ENCODE data around the gene EFL1.

Gene EFL1

GRCh38 chr15:82129149-82129692 is 133.3 kb downstream of the EFL1 start (continued):
- TF ChIP-seq REST (tag by site-specific recombination; IDR thresholded peaks at IDR 0.05) (no peak), RBAK (tag by site-specific recombination; IDR thresholded peaks at IDR 0.05) (no peak), ZNF571 (tag by site-specific recombination; IDR thresholded peaks at IDR 0.05) (no peak), ZNF19 (tag by site-specific recombination; IDR thresholded peaks at IDR 0.05; ENCODE audit: low read depth) (no peak), ZNF354C (tag by site-specific recombination; IDR thresholded peaks at IDR 0.05; ENCODE audit: borderline replicate concordance, low read depth) (no peak), ZNF132 (tag by site-specific recombination; IDR thresholded peaks at IDR 0.05; ENCODE audit: borderline replicate concordance) (no peak)

DNA sequence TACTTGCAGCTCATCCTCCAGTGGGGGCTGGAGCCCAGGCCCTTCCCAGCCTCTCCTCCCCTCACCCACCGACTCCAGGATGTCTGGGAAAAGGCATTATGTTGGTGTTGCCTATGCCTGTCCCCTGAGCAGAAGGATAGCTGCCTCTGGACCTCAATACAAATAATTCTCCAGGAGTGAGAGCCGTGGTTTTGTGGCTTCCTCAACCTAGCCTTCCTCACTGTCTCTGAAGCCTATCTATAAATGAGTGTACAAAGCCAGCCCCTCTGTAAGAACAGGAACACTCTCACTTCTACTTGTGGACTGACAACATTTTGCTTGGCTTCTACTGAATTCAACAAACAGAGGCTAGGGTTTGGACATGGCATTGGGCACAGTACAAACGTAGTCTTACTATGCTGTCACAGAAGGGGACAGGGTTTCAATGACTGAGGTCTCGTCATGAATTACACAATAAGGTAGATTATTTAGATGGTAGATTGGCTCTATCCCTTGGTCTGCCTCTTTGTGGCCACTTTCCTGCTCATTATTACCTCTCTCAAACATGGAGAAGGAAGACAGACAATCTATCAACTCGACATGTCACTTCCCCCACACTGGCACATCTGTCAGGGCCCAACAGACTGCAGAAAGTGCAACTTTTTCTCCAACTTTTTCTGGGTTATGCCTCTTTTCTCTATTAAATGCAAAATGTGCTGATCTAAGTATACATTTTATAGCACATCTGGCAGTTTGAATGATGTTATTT is 134.0 kb downstream of the EFL1 start:
- CTCF ChIA-PET: interaction anchor here (1.0 to 2.5 kb wide), 6 partner anchors 12 to 720 kb away, joined by 3 to 9 read pairs (median 5); no protein-coding TSS in a partner anchor
- TF ChIP-seq AEBP2 (tag by site-specific recombination; IDR thresholded peaks at IDR 0.05; ENCODE audit: borderline replicate concordance) (no peak), INSM2 (tag by site-specific recombination; IDR thresholded peaks at IDR 0.05) (no peak), ZFP41 (tag by site-specific recombination; IDR thresholded peaks at IDR 0.05; ENCODE audit: borderline replicate concordance) (no peak), ZNF416 (tag by site-specific recombination; IDR thresholded peaks at IDR 0.05) (no peak), ZNF518A (tag by site-specific recombination; conservative IDR thresholded peaks at IDR 0.05; ENCODE audit: low read depth) (no peak), ZNF785 (tag by site-specific recombination; IDR thresholded peaks at IDR 0.05) (no peak), ZNF354C (tag by site-specific recombination; IDR thresholded peaks at IDR 0.05; ENCODE audit: borderline replicate concordance, low read depth) (no peak), ZNF530 (tag by site-specific recombination; IDR thresholded peaks at IDR 0.05; ENCODE audit: low read depth) (no peak), ZFP3 (tag by site-specific recombination; IDR thresholded peaks at IDR 0.05; ENCODE audit: low read depth) (no peak)
- TF ChIP-seq, protein P1, sequence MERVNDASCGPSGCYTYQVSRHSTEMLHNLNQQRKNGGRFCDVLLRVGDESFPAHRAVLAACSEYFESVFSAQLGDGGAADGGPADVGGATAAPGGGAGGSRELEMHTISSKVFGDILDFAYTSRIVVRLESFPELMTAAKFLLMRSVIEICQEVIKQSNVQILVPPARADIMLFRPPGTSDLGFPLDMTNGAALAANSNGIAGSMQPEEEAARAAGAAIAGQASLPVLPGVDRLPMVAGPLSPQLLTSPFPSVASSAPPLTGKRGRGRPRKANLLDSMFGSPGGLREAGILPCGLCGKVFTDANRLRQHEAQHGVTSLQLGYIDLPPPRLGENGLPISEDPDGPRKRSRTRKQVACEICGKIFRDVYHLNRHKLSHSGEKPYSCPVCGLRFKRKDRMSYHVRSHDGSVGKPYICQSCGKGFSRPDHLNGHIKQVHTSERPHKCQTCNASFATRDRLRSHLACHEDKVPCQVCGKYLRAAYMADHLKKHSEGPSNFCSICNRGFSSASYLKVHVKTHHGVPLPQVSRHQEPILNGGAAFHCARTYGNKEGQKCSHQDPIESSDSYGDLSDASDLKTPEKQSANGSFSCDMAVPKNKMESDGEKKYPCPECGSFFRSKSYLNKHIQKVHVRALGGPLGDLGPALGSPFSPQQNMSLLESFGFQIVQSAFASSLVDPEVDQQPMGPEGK (tag by site-specific recombination; IDR thresholded peaks at IDR 0.05): no peak
- TF ChIP-seq, protein P2, sequence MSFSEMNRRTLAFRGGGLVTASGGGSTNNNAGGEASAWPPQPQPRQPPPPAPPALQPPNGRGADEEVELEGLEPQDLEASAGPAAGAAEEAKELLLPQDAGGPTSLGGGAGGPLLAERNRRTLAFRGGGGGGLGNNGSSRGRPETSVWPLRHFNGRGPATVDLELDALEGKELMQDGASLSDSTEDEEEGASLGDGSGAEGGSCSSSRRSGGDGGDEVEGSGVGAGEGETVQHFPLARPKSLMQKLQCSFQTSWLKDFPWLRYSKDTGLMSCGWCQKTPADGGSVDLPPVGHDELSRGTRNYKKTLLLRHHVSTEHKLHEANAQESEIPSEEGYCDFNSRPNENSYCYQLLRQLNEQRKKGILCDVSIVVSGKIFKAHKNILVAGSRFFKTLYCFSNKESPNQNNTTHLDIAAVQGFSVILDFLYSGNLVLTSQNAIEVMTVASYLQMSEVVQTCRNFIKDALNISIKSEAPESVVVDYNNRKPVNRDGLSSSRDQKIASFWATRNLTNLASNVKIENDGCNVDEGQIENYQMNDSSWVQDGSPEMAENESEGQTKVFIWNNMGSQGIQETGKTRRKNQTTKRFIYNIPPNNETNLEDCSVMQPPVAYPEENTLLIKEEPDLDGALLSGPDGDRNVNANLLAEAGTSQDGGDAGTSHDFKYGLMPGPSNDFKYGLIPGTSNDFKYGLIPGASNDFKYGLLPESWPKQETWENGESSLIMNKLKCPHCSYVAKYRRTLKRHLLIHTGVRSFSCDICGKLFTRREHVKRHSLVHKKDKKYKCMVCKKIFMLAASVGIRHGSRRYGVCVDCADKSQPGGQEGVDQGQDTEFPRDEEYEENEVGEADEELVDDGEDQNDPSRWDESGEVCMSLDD (tag by site-specific recombination; IDR thresholded peaks at IDR 0.05): no peak

More for the DNA sequence above, 134.0 kb downstream of the EFL1 start:
- H3K27ac ChIP-seq (ENCODE audit: extremely low read depth, low read depth, low read length): no peak overlapping the region
- no peaks in the 10 kb centered on the region for H3K9me3 ChIP-seq (ENCODE audit: control insufficient read depth, insufficient read depth, low read depth, low read length)
- peaks cover 0 to 8% of the 10 kb centered on the region in 2 experiments; a peak in 2 of 3 replicates for H3K36me3 ChIP-seq (ENCODE audit: control insufficient read depth in 2 of 2, insufficient read depth in 1 of 2, low read length in 2 of 2)
- no peak overlapping the region for H3K4me3 ChIP-seq (ENCODE audit: low read depth, low read length)
- POLR2A ChIA-PET: no interaction called here
- H3K4me1 ChIP-seq (ENCODE audit: control insufficient read depth, insufficient read depth, low read length): peaks cover 10% of the 10 kb centered on the region; the same call in 1 of the 2 replicates
